ENCODE data around the gene ELFN1.

The ELFN1 gene

DNA sequence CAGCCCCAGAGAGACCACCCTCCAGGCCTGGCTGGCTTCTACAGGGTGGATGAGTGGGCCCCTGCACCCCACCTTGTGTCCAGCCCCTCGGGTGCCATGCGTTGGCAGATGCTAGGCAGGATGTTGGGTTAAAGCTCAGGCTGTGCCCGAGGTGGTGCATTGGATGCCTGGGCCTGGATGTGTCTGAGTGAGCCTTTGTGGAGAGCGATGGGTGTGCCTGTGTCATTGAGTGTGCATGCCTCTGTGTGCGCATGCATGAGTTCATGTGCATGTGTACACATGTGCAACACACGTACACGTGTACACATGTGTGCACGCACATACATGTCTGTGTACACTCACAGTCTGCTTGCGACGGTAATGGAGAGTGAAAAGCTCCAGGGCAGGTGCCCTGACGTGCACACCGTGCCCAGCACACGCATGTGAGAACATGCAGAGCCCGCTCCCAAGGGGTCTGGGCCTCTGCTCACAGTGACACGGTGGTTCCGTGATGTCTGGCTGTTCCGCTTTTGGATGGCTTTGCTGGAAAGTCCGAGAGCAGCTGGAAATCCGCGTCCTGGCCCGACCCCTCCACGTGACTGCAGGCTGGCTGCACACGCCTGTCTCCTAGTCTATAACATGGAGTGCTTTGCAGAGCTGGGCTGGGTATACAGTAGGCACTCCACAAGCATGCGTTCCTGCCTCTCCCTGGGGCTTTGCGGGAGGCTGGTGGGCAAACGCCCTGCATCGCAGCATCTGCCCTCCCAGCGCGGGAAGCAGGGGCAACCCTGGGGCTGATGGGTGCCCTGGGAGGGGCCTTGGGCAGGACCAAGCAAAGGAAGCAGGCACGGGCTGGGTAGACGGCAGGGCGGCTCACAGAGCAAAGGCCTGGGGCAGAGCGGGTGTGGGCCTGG, 36.9 kb downstream of the ELFN1 start:
- no peak for DNase-seq (ENCODE audit: low read depth in 1 of 2, low spot score in 1 of 2)
- Histone ChIP-seq H3K27ac (replicated peaks) (no peak overlapping the region), H3K27me3 (ENCODE audit: insufficient read depth, poor library complexity, severe bottlenecking) (no peaks in the 10 kb centered on the region), H3K4me3 (replicated peaks; ENCODE audit: insufficient read depth, low read length) (no peak overlapping the region)
- TF ChIP-seq POLR2AphosphoS5 (IDR thresholded peaks at IDR 0.05; ENCODE audit: low read depth) = no peak
- TF ChIP-seq, protein P1, sequence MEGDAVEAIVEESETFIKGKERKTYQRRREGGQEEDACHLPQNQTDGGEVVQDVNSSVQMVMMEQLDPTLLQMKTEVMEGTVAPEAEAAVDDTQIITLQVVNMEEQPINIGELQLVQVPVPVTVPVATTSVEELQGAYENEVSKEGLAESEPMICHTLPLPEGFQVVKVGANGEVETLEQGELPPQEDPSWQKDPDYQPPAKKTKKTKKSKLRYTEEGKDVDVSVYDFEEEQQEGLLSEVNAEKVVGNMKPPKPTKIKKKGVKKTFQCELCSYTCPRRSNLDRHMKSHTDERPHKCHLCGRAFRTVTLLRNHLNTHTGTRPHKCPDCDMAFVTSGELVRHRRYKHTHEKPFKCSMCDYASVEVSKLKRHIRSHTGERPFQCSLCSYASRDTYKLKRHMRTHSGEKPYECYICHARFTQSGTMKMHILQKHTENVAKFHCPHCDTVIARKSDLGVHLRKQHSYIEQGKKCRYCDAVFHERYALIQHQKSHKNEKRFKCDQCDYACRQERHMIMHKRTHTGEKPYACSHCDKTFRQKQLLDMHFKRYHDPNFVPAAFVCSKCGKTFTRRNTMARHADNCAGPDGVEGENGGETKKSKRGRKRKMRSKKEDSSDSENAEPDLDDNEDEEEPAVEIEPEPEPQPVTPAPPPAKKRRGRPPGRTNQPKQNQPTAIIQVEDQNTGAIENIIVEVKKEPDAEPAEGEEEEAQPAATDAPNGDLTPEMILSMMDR (IDR thresholded peaks at IDR 0.05; ENCODE audit: insufficient read depth, low read length) = no peak
- TF ChIP-seq GABPA (IDR thresholded peaks at IDR 0.05; ENCODE audit: low read depth) = no peak
- TF ChIP-seq REST (IDR thresholded peaks at IDR 0.05; ENCODE audit: insufficient replicate concordance, low read depth) = no peak
- TF ChIP-seq SPI1 (IDR thresholded peaks at IDR 0.05; ENCODE audit: borderline replicate concordance, low read depth) = no peak

- H3K4me3 ChIP-seq (replicated peaks; ENCODE audit: insufficient read depth, low read length) = no peak overlapping the region
- no peak for DNase-seq (ENCODE audit: low read depth in 1 of 2, low spot score in 1 of 2)
- no peak overlapping the region for H3K27ac ChIP-seq (replicated peaks)
- TF ChIP-seq, protein P1 (IDR thresholded peaks at IDR 0.05; ENCODE audit: insufficient read depth, low read length) = no peak
- TF ChIP-seq POLR2AphosphoS5 (IDR thresholded peaks at IDR 0.05; ENCODE audit: low read depth) = no peak
- H3K27me3 ChIP-seq (ENCODE audit: insufficient read depth, poor library complexity, severe bottlenecking) = no peaks in the 10 kb centered on the region
Measured at GRCh38 chr7:1707756-1708595, 37.9 kb downstream of the ELFN1 start.

- Histone ChIP-seq H3K4me3 (replicated peaks; ENCODE audit: insufficient read depth, low read length) (no peak overlapping the region), H3K27ac (replicated peaks) (no peak overlapping the region), H3K27me3 (ENCODE audit: insufficient read depth, poor library complexity, severe bottlenecking) (no peaks in the 10 kb centered on the region)
- TF ChIP-seq GABPA (IDR thresholded peaks at IDR 0.05; ENCODE audit: low read depth) = no peak
- TF ChIP-seq POLR2AphosphoS5 (IDR thresholded peaks at IDR 0.05; ENCODE audit: low read depth) = no peak
- no peak for TF ChIP-seq SPI1 (IDR thresholded peaks at IDR 0.05; ENCODE audit: borderline replicate concordance, low read depth)
- TF ChIP-seq, protein P1 (IDR thresholded peaks at IDR 0.05; ENCODE audit: insufficient read depth, low read length) = no peak
- TF ChIP-seq REST (IDR thresholded peaks at IDR 0.05; ENCODE audit: insufficient replicate concordance, low read depth) = no peak
- no peak for DNase-seq (ENCODE audit: low read depth in 1 of 2, low spot score in 1 of 2)
Measured at GRCh38 chr7:1708596-1709251, 38.6 kb downstream of the ELFN1 start.
